HG02973 (cell line): ENCODE results near the gene ACVR1.

Experiments
- ATAC-seq: cut with Tn5 transposase; IDR thresholded peaks from one replicate; pipeline ENCODE4 v1.9.1; 2021; ENCODE audit warnings: moderate library complexity; ENCODE audit not compliant: unreplicated experiment

The ACVR1 gene

GRCh38 chr2:157876066-157876785 is at the start of gene ACVR1:
Gene ACVR1 (minus strand): TSS chr2:157876330. CDS start chr2:157799493, 76,837 bp downstream.
- peak; percentile 83 for ATAC-seq

- ATAC-seq, result no peak
These were observed 48.9 kb upstream of the ACVR1 start for GRCh38 chr2:157925071-157925470.

DNA sequence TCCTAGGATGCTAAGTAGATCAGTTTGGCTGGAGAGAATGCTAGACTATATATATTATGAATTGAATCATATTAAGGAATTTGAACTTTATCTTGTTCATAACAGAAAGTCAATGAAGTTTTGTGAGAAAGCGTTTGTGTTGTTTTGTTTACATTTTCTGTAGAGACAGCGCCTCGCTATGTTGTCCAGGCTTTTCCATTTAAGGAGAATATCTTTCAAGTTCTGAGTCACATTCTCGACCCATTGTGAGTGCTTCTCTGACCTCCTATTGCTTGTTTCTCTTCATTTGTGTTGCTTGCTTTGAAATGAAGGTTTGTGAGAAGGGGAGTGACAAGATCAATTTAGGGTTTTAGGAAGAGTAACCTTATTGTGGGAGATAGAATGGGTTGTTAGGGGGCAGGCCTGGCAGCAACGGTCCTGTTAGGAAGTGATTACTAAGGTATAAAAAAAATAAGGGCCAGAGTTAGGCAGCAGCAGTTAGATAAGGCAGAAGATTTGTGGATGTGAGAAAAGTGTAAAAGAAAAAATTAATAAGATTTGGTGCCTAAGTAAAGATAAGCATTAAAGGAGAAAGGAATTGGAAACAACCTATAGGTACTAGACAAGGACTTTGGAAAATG is 47.6 kb upstream of the ACVR1 start:
- no peak for ATAC-seq

GRCh38 chr2:157922815-157923214 is 46.7 kb upstream of the ACVR1 start:
- no peak for ATAC-seq

DNA sequence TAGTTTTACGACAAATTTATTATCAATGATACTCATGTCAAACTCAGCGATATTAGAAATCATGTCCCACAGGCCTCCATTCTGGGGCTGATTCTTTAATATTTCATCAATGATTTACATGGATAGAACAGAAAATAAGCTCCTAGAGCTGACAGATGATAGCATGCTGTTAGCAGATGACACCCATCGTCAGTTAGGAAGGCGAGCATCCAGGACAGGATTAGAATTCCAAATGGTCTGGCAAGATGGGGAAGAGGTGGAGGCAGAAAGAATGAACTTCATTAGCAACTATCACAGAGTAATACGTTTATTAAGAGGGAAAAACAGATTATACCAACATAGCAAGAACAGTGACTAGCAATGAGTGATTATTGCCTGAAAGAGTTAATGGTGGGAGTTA is 46.2 kb upstream of the ACVR1 start:
- ATAC-seq, result no peak

GRCh38 chr2:157920736-157921135 is 44.6 kb upstream of the ACVR1 start:
- ATAC-seq, result no peak

GRCh38 chr2:157919181-157919580 is 43.1 kb upstream of the ACVR1 start:
- no peak for ATAC-seq

DNA sequence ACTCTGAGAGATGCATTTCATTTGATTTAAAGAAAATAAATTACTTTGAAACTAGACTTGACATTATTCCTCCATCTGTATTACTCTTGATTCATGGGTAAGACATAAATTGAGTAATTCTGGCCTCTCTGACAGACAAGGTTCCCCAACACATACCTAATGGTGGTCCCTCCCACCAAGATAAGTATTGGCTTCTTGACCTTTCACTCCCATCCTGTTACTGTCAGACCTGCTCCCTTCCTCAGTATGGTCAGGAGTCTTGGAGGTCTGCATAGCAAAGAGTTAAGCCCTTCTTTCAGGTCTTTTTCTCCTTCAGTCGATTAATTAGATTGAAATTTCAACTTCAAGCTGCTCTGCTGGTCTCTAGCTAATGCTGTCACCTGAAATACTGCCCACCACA is 42.2 kb upstream of the ACVR1 start:
- no peak for ATAC-seq

GRCh38 chr2:157911750-157912149 is 35.6 kb upstream of the ACVR1 start:
- no peak for ATAC-seq

- ATAC-seq, result no peak
These were observed 35.1 kb upstream of the ACVR1 start for GRCh38 chr2:157911246-157911645.

DNA sequence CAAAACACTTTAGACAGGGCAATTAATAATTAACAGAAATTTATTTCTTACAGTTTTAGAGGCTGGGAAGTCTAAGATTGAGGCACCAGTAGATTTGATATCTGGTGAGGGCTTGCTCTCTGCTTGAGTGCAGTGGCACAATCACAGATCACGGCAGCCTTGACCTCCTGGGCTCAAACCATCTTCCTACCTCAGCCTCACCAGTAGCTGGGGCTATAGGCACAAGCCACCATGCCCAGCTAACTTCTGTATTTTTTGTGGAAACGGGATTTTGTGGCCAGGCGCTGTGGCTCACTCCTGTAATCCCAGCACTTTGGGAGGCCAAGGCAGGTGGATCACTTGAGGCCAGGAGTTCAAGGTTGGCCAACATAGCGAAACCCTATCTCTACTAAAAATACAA is 29.0 kb upstream of the ACVR1 start:
- no peak for ATAC-seq

GRCh38 chr2:157903626-157904025 is 27.5 kb upstream of the ACVR1 start:
- no peak for ATAC-seq

DNA sequence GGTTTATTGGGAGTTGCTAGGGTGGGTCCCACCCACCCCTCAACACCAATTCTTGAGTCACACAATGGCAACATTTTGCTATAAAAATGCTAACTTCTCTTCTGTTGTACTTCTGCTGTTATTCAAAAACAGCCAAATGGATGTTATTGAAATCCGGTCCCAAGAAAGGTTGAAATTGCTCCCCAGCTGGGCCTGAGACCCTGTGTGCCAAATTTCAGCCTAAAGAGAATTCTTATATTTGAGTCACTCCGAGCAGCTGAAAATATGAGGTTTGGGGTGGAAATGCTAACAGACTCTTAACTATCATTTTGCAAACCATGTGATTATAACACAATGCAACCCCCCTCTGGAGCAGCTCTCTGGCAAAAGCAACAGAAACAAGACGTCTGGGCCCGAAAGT is 27.0 kb upstream of the ACVR1 start:
- no peak for ATAC-seq

- ATAC-seq, result no peak
These were observed 26.6 kb upstream of the ACVR1 start for GRCh38 chr2:157902692-157903091.

GRCh38 chr2:157901325-157901724 is 25.2 kb upstream of the ACVR1 start:
- no peak for ATAC-seq

DNA sequence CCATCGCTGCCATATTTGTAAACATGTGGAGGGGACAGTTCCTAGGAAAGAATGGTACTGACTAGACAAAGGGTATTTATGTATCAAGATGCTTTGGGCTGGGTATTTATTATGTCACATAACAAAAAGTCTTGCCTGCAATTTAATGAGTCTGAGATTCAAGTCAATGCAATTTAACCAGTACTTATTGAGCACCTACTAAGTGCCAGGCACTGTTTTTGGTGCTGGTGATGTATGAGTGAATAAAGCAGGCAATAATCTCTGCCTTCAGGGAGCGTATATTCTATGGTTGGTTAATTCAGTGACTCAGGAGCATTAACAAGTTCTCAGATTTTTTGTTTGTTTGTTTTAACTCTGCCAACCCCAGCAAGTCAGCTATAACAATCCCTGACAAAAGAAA is 24.6 kb upstream of the ACVR1 start:
- ATAC-seq, result no peak

DNA sequence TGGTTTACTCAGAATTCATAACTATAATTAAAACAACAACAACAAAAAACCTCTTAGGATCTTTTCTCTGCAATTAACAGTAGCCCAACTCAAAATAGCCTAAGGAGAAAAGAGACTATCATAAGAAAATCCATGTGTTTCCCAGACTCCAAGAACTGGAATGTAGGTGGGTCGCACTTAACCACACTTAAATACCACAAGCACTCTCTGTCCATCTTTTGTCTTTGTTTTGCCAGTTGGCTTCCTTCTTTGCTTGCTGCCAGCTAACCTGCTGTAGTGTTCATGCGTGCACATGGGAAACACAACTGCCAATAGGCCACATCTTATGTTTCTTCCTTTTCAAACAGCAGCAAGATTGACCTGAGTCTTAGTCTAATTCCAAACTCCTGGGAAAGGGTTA is 24.1 kb upstream of the ACVR1 start:
- ATAC-seq, result no peak

DNA sequence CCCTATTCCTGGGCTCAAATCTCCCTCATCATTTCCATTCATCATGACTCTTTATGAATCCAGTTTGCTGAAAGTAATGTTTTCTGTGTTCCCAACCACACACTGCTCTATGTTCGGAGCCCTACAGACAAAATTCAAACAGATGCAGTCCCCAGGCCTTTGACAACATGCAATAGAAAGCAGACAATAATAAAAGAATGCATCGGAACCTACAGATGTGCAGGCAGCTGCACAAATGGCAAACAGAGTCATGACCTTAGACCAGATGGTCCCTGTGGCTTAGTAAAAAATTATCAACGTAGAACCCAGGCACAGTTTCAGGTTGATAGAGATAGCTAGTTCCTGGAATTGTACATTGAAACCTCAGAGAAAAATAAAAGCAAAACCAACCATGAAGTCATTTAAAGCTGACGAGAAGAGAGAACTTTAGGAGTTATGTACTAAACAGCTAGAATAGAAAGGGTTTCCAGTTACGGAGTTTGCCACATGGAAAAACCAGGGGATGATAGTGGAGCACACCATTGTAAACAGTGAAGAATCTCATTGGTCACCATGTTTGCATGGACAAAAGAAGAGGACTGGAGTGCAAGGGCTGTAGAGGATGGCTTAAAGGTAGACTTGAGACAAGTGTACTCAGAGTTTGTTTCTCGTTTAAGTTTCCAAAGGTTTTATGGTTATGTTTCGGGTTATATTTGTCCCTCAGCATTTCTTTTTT is 23.2 kb upstream of the ACVR1 start:
- ATAC-seq, result peak; percentile 73

DNA sequence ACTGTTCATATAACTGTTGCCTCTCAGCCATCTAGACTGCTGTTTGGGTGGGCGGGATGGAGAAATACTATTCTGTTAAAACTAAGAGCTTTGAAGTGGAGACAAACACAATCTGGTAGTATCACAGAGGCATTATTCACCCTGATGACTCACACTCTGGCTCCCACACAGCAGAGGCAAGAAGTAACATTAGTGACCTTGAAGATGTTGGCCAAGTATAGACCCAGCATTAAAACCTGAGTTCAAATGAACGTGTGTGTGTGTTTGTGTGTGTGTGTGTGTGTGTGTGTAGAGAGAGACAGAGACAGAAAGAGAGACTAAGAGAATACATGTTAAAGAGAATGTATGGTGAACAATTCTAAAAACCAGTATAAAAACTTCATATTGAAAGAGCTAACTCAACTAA is 22.5 kb upstream of the ACVR1 start:
- ATAC-seq, result peak; percentile 34

DNA sequence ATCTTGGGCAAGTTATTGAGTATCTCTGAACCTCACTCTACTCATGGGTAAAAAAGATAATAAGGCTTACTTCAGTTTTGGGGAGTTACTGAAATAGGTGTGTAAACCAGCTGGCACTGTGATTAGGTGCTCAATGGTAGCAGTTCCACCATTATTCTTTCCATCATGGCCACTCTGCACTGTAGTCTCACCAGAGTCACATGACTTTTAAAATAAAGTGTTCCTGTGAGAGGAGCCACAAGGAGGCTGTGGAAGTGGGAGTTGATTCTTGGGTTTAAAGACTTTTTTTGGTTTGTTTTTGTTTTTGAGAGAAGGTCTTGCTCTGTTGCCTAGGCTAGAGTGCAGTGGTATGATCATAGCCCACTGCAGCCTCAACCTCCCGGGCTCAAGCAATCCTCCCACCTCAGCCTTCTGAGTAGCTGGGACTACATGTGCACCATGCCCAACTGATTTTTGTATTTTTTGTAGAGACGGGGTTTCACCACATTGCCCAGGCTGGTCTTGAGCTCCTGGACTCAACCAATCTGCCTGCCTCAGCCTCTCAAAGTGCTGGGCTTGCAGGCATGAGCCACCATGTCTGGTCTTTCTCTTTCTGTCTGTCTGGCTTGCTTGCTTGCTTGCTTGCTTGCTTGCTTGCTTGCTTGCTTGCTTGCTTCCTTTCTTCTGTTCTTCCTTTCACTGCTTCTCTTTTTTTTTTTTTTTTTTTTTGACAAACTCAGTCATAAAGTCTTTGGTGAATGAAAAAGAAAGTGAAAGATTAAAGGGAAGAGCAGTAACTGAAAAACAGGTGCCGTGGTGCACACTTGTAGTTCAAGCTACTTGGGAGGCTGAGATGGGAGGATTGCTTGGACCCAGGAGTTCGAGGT is 21.2 kb upstream of the ACVR1 start:
- ATAC-seq, result peak; percentile 55

DNA sequence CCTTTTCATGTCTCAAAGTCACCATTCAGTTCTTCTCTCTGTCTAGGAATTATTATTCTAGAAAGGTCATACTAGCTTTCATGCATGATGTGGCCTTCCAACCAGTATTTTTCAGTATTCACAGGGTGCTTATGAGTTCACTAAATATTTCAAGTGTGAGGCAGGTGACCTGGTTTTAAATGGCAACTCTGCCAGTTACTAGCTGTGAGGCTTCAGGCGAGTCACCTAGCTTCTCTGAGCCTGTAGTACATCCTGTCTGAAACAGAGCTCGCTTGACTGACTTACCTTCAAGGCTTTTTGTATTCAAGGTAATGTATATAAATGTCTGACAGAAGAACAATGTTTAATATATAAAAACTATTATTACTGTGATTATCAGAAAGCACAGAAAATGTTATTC is 19.4 kb upstream of the ACVR1 start:
- no peak for ATAC-seq
